Measurements from ENCODE around the gene CADPS2.

GRCh38 chr7:122829962-122830361, 56.3 kb downstream of the CADPS2 start:
- TF ChIP-seq CTCF (IDR thresholded peaks at IDR 0.05 in 2 of 3, conservative IDR thresholded peaks at IDR 0.05 in 1 of 3; ENCODE audit: control insufficient read depth in 2 of 3, extremely low read depth in 1 of 3, insufficient read depth in 1 of 3, low read depth in 3 of 3, low read length in 3 of 3) = no peak
- no peak for TF ChIP-seq SMARCA5 (IDR thresholded peaks at IDR 0.05)
- TF ChIP-seq YY1 (IDR thresholded peaks at IDR 0.05; ENCODE audit: low read depth, low read length) = no peak
- no peak for TF ChIP-seq EZH2 (IDR thresholded peaks at IDR 0.05; ENCODE audit: borderline replicate concordance, control insufficient read depth, low read depth, low read length)
- TF ChIP-seq SRF (IDR thresholded peaks at IDR 0.05; ENCODE audit: low read depth in 2 of 2, low read length in 2 of 2) = no peak
- no peak for TF ChIP-seq RFX5 (IDR thresholded peaks at IDR 0.05; ENCODE audit: low read depth, low read length)
- TF ChIP-seq EGR1 (IDR thresholded peaks at IDR 0.05; ENCODE audit: borderline replicate concordance in 1 of 2, low read depth in 2 of 2, low read length in 2 of 2) = no peak
- TF ChIP-seq ZBTB40 (IDR thresholded peaks at IDR 0.05; ENCODE audit: borderline replicate concordance) = no peak
- TF ChIP-seq POLR2AphosphoS5 (IDR thresholded peaks at IDR 0.05; ENCODE audit: low read length) = no peak
- TF ChIP-seq SIN3A (IDR thresholded peaks at IDR 0.05; ENCODE audit: low read depth, low read length) = no peak
- no peak for TF ChIP-seq NR2C2 (IDR thresholded peaks at IDR 0.05; ENCODE audit: borderline replicate concordance, control insufficient read depth, insufficient read length, low read depth)
- no peak for TF ChIP-seq CHD4 (IDR thresholded peaks at IDR 0.05)
- no peak for TF ChIP-seq GATAD2B (conservative IDR thresholded peaks at IDR 0.05; ENCODE audit: low read depth)
- no peak for TF ChIP-seq CEBPB (IDR thresholded peaks at IDR 0.05; ENCODE audit: borderline replicate concordance in 1 of 2, low read depth in 2 of 2, low read length in 2 of 2)
